ENCODE measurements around the gene BSDC1.
"Not testable (repeated sequence)": the region's sequence is repeated elsewhere in the genome, so short reads cannot be mapped to it uniquely, and the experiment has no call there.

Gene BSDC1, protein sequence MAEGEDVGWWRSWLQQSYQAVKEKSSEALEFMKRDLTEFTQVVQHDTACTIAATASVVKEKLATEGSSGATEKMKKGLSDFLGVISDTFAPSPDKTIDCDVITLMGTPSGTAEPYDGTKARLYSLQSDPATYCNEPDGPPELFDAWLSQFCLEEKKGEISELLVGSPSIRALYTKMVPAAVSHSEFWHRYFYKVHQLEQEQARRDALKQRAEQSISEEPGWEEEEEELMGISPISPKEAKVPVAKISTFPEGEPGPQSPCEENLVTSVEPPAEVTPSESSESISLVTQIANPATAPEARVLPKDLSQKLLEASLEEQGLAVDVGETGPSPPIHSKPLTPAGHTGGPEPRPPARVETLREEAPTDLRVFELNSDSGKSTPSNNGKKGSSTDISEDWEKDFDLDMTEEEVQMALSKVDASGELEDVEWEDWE

DNA sequence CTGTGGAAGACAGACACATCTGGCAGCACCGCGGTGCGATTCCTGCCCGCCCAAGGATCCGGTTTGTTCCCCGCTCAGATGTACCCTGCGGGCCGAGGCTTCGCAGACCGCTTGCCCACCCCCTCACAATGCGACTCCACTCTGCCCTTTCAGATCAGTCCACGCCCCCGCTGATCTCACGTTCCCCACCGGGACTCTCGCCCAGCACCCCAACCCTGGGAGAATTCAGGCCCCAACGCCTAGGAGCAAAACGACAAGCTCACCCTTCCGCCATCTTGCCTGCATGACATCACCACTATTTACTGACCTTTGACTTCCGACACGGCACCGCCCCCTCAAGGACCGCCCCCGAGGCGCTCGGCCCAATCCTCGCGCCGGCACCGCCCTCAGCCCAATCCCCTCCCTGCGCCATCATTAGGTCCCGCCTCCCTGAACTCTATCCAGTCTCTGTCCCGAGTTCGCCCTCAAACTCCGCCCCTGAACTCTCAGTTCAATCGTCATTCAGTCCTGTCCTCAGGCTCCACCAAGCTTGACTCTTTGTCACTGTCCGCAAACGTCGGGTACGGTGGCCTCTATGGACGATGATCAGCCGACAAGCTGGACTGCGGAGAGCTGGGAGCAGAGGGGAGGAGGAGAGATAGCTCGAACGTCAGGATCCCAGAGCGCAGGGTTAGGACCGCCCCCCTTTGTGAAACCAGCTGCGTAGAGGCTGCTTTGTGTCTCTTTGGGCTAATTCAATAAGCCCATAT lies at the start of gene BSDC1:
TSS of gene BSDC1 (minus strand) at position 301 of the 749 bp plus-strand sequence. CDS start at position 274, 27 bp downstream.
- DNase-seq (ENCODE audit: low read depth in 2 of 2): peak; percentile 90 to 97

DNA sequence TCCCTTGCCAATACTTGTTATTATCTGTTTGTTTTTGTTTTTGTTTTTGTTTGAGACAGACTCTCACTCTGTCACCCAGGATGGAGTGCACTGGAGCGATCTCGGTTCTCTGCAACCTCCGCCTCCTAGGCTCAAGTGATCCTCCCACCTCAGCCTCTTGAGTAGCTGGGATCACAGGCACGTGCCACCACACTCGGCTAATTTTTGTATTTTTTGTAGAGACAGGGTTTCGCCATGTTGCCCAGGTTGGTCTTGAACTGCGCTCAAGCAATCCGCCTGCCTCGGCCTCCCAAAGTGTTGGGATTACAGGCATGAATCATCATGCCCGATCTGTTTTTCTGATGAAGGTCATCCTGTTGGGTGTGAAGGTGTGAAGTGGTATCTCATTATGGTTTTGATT lies 47.2 kb upstream of the BSDC1 start:
- DNase-seq (ENCODE audit: low read depth in 2 of 2): not testable (repeated sequence)

DNA sequence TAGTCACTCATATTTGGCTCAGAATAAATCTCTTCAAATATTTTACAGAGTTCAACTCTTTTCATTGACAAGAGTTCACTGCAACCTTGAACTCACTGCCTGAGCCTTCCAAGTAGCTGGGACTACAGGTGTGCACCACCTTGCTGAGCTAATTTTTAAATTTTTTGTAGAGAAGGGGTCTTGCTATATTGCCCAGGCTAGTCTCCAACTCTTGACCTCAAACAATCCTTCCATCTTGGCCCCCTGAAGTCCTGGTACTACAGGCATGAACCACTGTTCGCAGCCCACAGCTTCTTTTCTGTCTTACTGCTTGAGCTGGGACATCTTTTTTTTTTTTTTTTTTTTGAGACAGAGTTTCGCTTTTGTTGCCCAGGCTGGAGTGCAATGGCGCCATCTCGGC lies 44.5 kb upstream of the BSDC1 start:
- DNase-seq (ENCODE audit: low read depth in 2 of 2): not testable (repeated sequence)

GRCh38 chr1:32438136-32438535 lies 43.9 kb upstream of the BSDC1 start:
- DNase-seq (ENCODE audit: low read depth in 2 of 2): no peak

GRCh38 chr1:32431736-32432400 lies 37.6 kb upstream of the BSDC1 start:
- no peak for DNase-seq (ENCODE audit: low read depth in 2 of 2)

GRCh38 chr1:32427264-32427963 lies 33.2 kb upstream of the BSDC1 start:
- no peak for DNase-seq (ENCODE audit: low read depth in 2 of 2)

DNA sequence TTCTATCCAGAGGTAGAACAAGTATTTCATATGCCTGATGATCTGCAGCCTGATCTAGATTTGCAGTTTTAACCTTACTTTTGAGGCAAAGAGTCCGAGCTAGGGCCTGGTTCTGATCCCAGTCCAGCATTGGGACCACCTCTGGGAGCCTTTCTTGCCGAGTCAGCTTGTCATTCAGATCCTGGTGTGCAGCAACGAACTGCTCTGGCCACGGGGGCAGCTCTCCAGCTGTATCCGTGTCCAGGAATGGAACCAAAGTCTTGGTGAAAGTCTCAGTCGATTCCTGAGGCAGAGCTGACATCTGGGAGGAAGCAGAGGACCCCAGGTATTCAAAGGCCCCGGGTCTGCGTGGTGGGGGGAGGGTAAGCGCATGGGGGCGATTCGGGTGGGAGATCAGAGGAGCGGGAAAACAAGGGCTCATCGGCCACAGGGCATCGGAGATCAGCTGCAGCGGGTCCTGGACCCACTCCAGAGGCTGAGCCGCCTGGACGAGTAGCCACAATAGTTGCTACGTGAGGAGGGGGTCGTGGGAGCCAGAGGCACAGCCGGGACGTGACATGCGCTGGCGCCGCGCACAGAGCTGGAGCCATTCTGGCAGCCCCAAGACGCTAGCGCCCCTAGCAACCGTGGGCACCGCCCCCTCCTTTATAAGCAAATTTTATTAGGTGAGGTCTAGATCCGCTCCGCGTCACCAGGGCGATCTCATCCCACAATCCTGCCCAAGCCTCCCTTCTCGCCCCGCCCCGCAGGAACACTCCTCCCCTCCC lies 32.4 kb upstream of the BSDC1 start:
- DNase-seq (ENCODE audit: low read depth in 2 of 2): no peak

DNA sequence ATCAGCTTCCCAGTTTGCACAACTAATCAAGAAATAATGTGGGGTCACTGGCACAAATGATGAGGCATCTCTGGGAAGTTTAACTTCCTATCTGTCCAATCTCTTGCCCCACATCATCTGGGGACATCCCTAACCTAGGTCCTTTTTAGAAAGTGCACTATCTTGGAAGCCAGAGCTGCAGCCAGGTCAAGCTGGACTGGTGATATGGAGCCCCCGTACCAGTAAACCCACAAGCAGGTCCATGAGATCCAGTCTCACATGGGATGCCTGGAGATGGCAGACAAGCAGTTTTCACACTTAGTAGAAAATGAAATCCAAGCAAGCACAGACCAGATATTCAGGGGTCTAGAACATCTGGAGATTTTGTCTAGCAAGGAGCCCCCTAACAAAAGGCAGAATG lies 27.5 kb upstream of the BSDC1 start:
- DNase-seq (ENCODE audit: low read depth in 2 of 2): no peak

DNA sequence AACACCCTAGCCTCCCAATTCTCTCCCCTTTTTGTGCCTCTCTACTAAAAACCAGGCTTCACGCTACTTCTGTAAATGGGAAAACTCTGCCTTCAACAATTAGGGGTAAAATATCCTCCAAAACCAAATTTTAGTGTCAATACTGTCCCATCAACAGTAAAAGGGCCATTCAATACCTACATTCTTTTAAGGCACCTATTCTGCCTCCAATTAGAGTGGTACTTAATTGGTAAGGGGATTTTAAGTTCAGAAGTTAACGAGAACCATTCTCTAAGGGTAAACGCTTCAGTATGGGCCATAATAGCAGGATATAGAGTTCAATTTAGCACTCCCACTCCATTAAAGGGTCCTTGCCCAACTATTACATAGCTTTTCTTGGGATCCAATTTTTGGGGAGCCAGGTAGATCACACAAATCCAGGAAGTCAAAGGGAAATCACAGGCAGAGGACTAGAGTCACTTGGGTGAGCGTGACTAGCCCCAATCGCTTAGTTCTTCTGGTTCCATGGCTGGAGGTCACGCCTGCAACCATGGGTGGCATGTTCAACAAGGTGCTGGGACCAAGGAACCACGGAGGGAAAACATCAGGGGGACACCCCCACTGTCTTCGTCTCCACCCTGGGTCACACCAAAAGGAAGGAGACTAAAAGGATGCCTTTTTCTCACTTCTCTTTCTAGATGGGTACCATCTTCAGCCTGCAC lies 20.1 kb upstream of the BSDC1 start:
- no peak for DNase-seq (ENCODE audit: low read depth in 2 of 2)

DNA sequence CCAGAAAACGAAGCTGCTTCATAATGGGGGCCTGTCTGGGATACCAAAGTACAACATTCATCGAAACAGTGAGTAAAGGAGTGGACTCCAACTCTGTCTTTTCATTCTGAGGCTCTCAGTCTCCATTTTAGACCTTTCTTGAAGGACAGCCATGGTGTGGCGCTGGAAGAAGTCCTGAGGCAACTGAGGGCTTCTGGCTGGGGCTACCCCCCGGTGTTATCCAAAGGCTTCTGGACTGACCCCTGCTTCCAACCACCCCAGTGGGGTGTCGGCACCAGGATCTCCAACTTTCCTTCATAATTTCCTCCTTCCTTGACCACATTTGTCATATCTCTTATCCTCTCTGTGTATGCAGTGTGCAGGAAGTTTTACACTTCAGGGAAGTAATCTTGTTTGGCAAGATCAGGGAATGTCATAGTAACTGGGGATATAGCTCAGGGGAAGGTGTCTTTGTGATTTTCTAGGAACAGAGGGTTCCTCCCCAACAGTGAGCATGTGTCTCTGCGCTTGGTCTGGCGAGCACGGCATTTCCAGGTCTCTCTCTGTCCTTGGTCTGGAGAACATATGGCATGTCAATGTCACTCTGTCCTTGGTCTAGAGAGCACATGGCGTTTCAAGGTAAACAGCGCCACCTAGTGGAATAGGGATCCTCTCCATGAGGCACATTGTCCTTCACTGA lies 19.4 kb upstream of the BSDC1 start:
- DNase-seq (ENCODE audit: low read depth in 2 of 2): peak; percentile 32 to 48

GRCh38 chr1:32411261-32411660 lies 17.0 kb upstream of the BSDC1 start:
- DNase-seq (ENCODE audit: low read depth in 2 of 2): no peak

DNA sequence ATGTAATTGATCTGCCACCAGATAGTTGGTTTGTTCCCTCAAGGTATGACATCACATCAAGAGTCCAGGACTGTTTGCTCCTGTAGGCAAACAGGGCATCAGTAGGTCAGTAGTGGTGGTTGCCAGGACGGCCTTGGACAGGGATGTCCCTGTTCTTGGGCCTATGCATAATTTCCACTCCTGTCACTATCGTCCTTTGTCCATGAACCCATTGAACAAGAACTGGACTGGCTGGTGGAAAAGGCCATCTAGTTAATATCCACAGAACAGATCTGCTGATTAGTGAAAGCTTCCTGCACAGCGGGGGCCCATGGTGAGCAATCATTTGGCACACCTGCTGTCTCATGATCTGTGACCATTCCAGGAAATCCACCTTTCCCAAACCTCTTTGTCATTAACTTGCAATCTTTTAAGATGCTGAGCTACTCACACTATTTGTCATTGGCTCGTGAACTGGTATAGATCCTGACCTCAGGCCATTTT lies 12.4 kb upstream of the BSDC1 start:
- no peak for DNase-seq (ENCODE audit: low read depth in 2 of 2)

GRCh38 chr1:32405672-32406467 lies 11.6 kb upstream of the BSDC1 start:
- no peak for DNase-seq (ENCODE audit: low read depth in 2 of 2)

DNA sequence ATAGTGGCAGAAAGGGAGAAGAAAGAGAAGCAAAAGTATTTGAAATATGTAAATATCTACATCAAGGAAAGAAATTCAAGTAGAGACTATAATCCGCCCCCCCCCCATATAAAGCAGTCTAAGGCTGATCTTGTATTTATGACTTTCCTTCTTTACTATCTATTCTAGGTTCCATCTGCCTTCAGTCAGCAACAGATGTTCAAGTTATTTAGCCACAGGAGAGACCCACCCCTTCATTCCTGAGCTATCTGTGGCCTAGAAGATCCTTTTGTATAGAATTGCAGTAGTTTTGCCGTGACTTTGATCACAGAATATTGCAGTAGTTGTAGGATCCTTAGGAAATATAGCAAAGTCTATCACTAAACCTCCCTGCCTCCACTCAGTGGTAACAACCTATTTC lies 10.7 kb upstream of the BSDC1 start:
- no peak for DNase-seq (ENCODE audit: low read depth in 2 of 2)

DNA sequence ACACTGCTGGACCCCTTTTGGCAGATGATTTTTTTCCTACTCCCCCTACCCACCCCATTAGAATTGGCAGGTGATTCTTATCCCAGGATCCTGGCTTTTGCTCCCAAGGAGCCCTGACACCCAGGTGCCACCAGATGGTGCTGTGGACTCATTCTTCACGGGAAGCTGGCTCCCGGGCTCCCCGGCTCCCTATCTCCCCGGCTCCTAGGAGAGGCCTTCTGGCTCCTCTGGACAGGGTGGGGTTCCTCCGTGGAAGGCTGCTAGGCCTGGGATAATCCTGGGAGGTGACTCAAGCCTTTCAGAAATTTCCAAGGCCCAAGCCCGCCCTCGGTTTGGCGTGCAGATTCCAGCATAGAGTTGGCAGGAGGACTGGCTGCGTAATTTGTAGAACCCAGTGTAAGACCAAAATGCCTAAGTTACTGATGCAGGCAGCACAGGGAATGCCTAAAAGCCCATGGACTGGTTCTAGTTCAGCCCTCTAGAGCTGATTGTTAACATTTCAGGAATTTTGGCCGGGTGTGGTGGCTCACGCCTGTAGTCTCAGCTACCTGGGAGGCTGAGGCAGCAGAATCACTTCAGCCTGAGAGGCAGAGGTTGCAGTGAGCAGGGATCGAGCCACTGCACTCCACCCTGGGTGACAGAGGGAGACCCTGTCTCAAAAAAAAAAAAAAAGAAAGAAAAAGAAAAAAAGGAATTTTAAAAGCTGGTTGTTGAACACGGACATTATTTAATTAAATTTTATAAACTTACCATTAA lies 6.8 kb upstream of the BSDC1 start:
- peak; percentile 2 to 8 for DNase-seq (ENCODE audit: low read depth in 2 of 2)

- no peak for DNase-seq (ENCODE audit: low read depth in 2 of 2)
These were observed 5.6 kb upstream of the BSDC1 start for GRCh38 chr1:32399843-32400242.

- DNase-seq (ENCODE audit: low read depth in 2 of 2): no peak
These were observed 4.2 kb upstream of the BSDC1 start for GRCh38 chr1:32398401-32398800.

DNA sequence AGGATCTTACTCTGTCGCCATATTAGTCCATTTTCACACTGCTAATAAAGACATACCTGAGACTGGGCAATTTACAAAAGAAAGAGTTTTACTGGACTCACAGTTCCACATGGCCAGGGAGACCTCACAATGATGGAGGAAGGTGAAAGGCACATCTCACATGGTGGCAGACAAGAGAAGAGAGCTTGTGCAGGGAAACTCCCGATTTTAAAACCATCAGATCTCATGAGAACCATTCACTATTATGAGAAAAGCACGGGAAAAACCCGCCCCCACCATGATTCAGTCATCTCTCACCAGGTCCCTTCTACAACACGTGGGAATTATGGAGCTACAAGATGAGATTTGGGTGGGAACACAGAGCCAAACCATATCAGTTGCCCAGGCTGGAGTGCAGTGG lies 2.3 kb upstream of the BSDC1 start:
- DNase-seq (ENCODE audit: low read depth in 2 of 2): not testable (repeated sequence)
